Measurements from ENCODE around the gene SLAIN1. TPM values are rescaled to one million over a fixed set of nuclear protein-coding genes. Genes with fewer than 3 reads are reported as not detected.

Gene SLAIN1
- total RNA-seq, 4 donors from 2014 or later = 1.1 to 3.8 (median 1.7) TPM

- 100% methylated on average over 1 of the region's 1 CpG; no CpG with 5 or more reads in 1 of the 2 donors for WGBS, 2 donors (ENCODE audit: low coverage in 1 of 2)
- in situ Hi-C loops (cut with MboI; ENCODE audit: low pct_ligation_motif_present in 1 of 4, low pct_unique_long_range_greater_than_20kb in 1 of 4, low sequenced_read_pairs in 3 of 4) = no loop called here
- H3K4me3 ChIP-seq = no peak overlapping the region
- H3K27me3 ChIP-seq = no peaks in the 10 kb centered on the region
- intact Hi-C loops (cut with DNase I; ENCODE audit: low total_unique reads) = loop anchor here (10.0 kb wide), 1 partner anchor 335 kb away; no protein-coding TSS in a partner anchor
- DNase-seq = no peak
- H3K4me1 ChIP-seq = no peaks in the 10 kb centered on the region
- H3K27ac ChIP-seq = no peak overlapping the region
- TF ChIP-seq POLR2AphosphoS5 (IDR thresholded peaks at IDR 0.05) = no peak
- TF ChIP-seq EP300 (IDR thresholded peaks at IDR 0.05; ENCODE audit: low read depth) = no peak
- TF ChIP-seq, protein P1, sequence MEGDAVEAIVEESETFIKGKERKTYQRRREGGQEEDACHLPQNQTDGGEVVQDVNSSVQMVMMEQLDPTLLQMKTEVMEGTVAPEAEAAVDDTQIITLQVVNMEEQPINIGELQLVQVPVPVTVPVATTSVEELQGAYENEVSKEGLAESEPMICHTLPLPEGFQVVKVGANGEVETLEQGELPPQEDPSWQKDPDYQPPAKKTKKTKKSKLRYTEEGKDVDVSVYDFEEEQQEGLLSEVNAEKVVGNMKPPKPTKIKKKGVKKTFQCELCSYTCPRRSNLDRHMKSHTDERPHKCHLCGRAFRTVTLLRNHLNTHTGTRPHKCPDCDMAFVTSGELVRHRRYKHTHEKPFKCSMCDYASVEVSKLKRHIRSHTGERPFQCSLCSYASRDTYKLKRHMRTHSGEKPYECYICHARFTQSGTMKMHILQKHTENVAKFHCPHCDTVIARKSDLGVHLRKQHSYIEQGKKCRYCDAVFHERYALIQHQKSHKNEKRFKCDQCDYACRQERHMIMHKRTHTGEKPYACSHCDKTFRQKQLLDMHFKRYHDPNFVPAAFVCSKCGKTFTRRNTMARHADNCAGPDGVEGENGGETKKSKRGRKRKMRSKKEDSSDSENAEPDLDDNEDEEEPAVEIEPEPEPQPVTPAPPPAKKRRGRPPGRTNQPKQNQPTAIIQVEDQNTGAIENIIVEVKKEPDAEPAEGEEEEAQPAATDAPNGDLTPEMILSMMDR (IDR thresholded peaks at IDR 0.05) = no peak
- no peak for TF ChIP-seq POLR2A (IDR thresholded peaks at IDR 0.05)
- H3K36me3 ChIP-seq = no peaks in the 10 kb centered on the region
- H3K9me3 ChIP-seq = peaks cover 6 to 8% of the 10 kb centered on the region in 2 donors
Measured at GRCh38 chr13:77789376-77789775, 91.9 kb downstream of the SLAIN1 start.

- no peak overlapping the region for H3K27ac ChIP-seq
- in situ Hi-C loops (cut with MboI; ENCODE audit: low pct_ligation_motif_present in 1 of 4, low pct_unique_long_range_greater_than_20kb in 1 of 4, low sequenced_read_pairs in 3 of 4) = no loop called here
- no peaks in the 10 kb centered on the region for H3K4me1 ChIP-seq
- H3K4me3 ChIP-seq = no peak overlapping the region
- no peaks in the 10 kb centered on the region for H3K36me3 ChIP-seq
- H3K9me3 ChIP-seq = no peaks in the 10 kb centered on the region
- no peak for DNase-seq
- no peaks in the 10 kb centered on the region for H3K27me3 ChIP-seq
- intact Hi-C loops (cut with DNase I; ENCODE audit: low total_unique reads) = no loop called here
- WGBS, 2 donors (ENCODE audit: low coverage in 1 of 2) = 63 to 70% methylated on average over 3 of the region's 3 CpGs
- TF ChIP-seq EP300 (IDR thresholded peaks at IDR 0.05; ENCODE audit: low read depth) (no peak), POLR2A (IDR thresholded peaks at IDR 0.05) (no peak), POLR2AphosphoS5 (IDR thresholded peaks at IDR 0.05) (no peak)
- TF ChIP-seq, protein P1 (IDR thresholded peaks at IDR 0.05) = no peak
Measured at GRCh38 chr13:77800219-77800618, 102.7 kb downstream of the SLAIN1 start.

DNA sequence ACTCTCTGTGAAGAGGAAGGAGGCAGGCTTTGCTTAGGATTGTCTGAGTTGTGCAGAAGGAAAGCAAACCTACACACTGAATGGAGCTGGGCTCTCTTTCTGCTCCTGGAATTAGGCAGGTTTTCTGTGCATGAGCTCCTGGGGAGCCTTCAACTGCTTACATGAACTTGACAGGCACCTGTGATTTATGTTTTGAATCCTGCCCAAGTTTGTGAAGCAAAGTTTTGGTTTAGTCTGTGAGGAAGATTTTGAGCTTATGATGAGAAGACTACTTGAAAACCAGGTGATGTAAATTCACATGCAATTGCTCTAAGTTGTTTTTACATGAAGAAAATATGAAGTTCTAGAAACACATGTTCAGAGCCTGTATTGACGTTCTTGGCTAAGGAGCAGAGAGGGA lies 109.0 kb downstream of the SLAIN1 start:
- Histone ChIP-seq H3K36me3 (no peaks in the 10 kb centered on the region), H3K27me3 (no peaks in the 10 kb centered on the region), H3K4me3 (no peak overlapping the region), H3K27ac (no peak overlapping the region), H3K9me3 (no peaks in the 10 kb centered on the region), H3K4me1 (no peaks in the 10 kb centered on the region)
- DNase-seq = no peak
- intact Hi-C loops (cut with DNase I; ENCODE audit: low total_unique reads) (no loop called here), in situ Hi-C loops (cut with MboI; ENCODE audit: low pct_ligation_motif_present in 1 of 4, low pct_unique_long_range_greater_than_20kb in 1 of 4, low sequenced_read_pairs in 3 of 4) (no loop called here)
- TF ChIP-seq, protein P1 (IDR thresholded peaks at IDR 0.05) = no peak
- TF ChIP-seq POLR2A (IDR thresholded peaks at IDR 0.05) (no peak), POLR2AphosphoS5 (IDR thresholded peaks at IDR 0.05) (no peak), EP300 (IDR thresholded peaks at IDR 0.05; ENCODE audit: low read depth) (no peak)
- 76 to 100% methylated on average over 1 of the region's 1 CpG for WGBS, 2 donors (ENCODE audit: low coverage in 1 of 2)

DNA sequence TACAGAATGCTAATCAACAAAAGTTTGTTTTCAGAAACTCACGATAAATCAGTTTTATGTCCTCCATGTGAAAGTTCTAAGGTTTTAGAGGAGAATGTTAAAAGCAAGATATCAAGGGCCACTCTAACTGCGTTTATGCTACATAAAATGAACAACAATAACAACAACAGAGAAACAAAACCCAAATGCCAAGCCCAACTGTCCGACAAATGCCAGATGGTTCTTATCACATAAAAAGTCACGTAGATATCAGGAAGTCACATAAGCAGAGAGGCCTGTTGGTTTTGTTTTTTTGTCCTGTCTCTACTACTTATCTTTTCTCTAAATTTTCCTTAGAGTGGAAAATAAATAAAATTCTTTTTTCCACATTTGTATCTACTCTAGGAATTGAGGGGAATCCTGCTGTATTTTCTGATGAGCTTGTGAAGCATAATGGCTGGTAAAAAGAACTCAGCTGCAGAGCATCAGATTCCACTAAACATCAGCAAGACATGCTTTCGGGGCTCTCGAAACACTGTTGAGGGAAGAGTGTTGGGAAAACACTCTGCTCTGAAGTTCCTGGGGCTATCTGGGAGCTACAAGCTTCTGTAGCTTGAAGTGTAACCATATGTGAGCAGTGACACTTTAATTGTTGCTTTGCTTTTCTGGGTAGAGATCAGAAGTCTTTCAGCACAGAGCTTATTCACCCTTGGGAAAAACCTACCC lies 110.1 kb downstream of the SLAIN1 start:
- Histone ChIP-seq H3K27ac (no peak overlapping the region), H3K4me1 (no peaks in the 10 kb centered on the region), H3K9me3 (no peaks in the 10 kb centered on the region), H3K4me3 (no peak overlapping the region), H3K27me3 (no peaks in the 10 kb centered on the region), H3K36me3 (no peaks in the 10 kb centered on the region)
- DNase-seq = no peak
- TF ChIP-seq POLR2A (IDR thresholded peaks at IDR 0.05) = no peak
- TF ChIP-seq, protein P1 (IDR thresholded peaks at IDR 0.05) = no peak
- TF ChIP-seq POLR2AphosphoS5 (IDR thresholded peaks at IDR 0.05) = no peak
- TF ChIP-seq EP300 (IDR thresholded peaks at IDR 0.05; ENCODE audit: low read depth) = no peak
- in situ Hi-C loops (cut with MboI; ENCODE audit: low pct_ligation_motif_present in 1 of 4, low pct_unique_long_range_greater_than_20kb in 1 of 4, low sequenced_read_pairs in 3 of 4) = no loop called here
- intact Hi-C loops (cut with DNase I; ENCODE audit: low total_unique reads) = no loop called here
- WGBS, 2 donors (ENCODE audit: low coverage in 1 of 2) = 65 to 70% methylated on average over 6 of the region's 6 CpGs

All from transverse colon (tissue), 4 donors.